H1 (cell line): ENCODE measurements around the gene NECAB3. TPM values are rescaled to one million over a fixed set of nuclear protein-coding genes. Genes with fewer than 3 reads are reported as not detected.

Experiments used
- BRCA1 ChIP-seq: IDR thresholded peaks from 2 replicates; pipeline ENCODE4 v1.6.1; 2012; ENCODE audit warnings: low read depth, low read length, improper control_type of control experiment
- CTBP2 ChIP-seq: IDR thresholded peaks from 2 replicates; pipeline ENCODE4 v1.7.0; 2011; ENCODE audit warnings: borderline replicate concordance, mild to moderate bottlenecking, moderate library complexity, mixed read lengths, low read length; ENCODE audit not compliant: insufficient read depth, insufficient read length
- HDAC6 ChIP-seq: IDR thresholded peaks from one replicate; pipeline ENCODE4 v1.7.1; 2012; ENCODE audit warnings: low read depth, mild to moderate bottlenecking, inconsistent platforms, low read length, moderate library complexity
- RXRA ChIP-seq: IDR thresholded peaks from 2 replicates; pipeline ENCODE4 v1.6.1; 2011; ENCODE audit warnings: low read depth, mild to moderate bottlenecking, low read length, moderate library complexity; ENCODE audit not compliant: insufficient read depth
- SAP30 ChIP-seq: fragments of 300-600 bp; sonication (generic); IDR thresholded peaks from 2 replicates; pipeline ENCODE4 v1.7.1; 2012; ENCODE audit warnings: low read length, moderate library complexity, mild to moderate bottlenecking, inconsistent platforms; ENCODE audit not compliant: insufficient read depth, insufficient replicate concordance
- SIN3A ChIP-seq, 2 experiments: IDR thresholded peaks in 1 of 2; conservative IDR thresholded peaks in 1 of 2; 2 replicates each; pipeline ENCODE4 v1.6.1; 2011 to 2012; ENCODE audit warnings: low read length in 2 of 2, improper control_type of control experiment in 1 of 2, low read depth in 1 of 2, mild to moderate bottlenecking in 1 of 2
- SP2 ChIP-seq: IDR thresholded peaks from 2 replicates; pipeline ENCODE4 v1.6.1; 2012; ENCODE audit warnings: mild to moderate bottlenecking, low read length, inconsistent platforms
- SRF ChIP-seq: IDR thresholded peaks from 2 replicates; pipeline ENCODE4 v1.6.1; 2011; ENCODE audit warnings: mild to moderate bottlenecking, low read depth, low read length, moderate library complexity
- TBP ChIP-seq: IDR thresholded peaks from 2 replicates; pipeline ENCODE4 v1.6.1; 2011; ENCODE audit warnings: low read depth, low read length, improper control_type of control experiment
- ZNF274 ChIP-seq: IDR thresholded peaks from 2 replicates; pipeline ENCODE4 v1.7.0; 2012; ENCODE audit warnings: low read length, borderline replicate concordance; ENCODE audit errors: extremely low read depth
- polyA plus RNA-seq, 7 experiments: library from polyadenylated mRNA; depleted of rRNA in 3 of 7; stranded (reverse) in 5 of 7; unstranded in 2 of 7; fragments of >200 nt in 5 of 7; fragments of 200-250 nt in 2 of 7; gene quantifications; 1 replicate in 5 of 7; 2 replicates in 1 of 7; 4 replicates in 1 of 7; pipeline versions ENCODE4 v1.2.1 to v1.2.3, GENCODE V29; 2011 to 2013; ENCODE audit warnings: missing spikeins in 2 of 7, mixed read lengths in 2 of 7
- total RNA-seq: library from RNA; stranded (reverse); fragmentation: NEBNext Ultra II Directional; extraction: Animal tissue kit (Norgen Biotek cat#: 25700); gene quantifications from 2 replicates; pipeline ENCODE4 v1.2.1, GENCODE V29; 2021

The NECAB3 gene
- total and polyA plus RNA-seq, 2 of the 8 experiments (the other 6 are each of a cell fraction or from before 2014, with no cell fraction given), result 20.5 to 46.2 TPM

GRCh38 chr20:33689973-33690372 is 15.7 kb upstream of the NECAB3 start (continued):
- TF ChIP-seq SIN3A (conservative IDR thresholded peaks at IDR 0.05 in 1 of 2, IDR thresholded peaks at IDR 0.05 in 1 of 2; ENCODE audit: low read depth in 1 of 2, low read length in 2 of 2) (no peak), SAP30 (no peak), BRCA1 (no peak), SRF (no peak), ZNF274 (no peak), SP2 (no peak), HDAC6 (no peak), RXRA (no peak), TBP (no peak), CTBP2 (no peak)
